Natural killer cell (primary cell): ENCODE results near the gene WDR11. TPM values are rescaled to one million over a fixed set of nuclear protein-coding genes. Genes with fewer than 3 reads are reported as not detected.

Experiments
- ATAC-seq, 3 donors: fragments of 150-1000 bp in 2 of 3; fragments of 200-7000 bp in 1 of 3; cut with Tn5 transposase; 1 replicate in 1 of 3; 2 replicates in 2 of 3; pipeline ENCODE4 v1.10.0; 2021; ENCODE audit warnings: mild to moderate bottlenecking in 2 of 3, moderate library complexity in 2 of 3
- DNase-seq, 2 donors: peaks; one replicate each; pipeline versions ENCODE4 v3.0.0 to v3.0.0-alpha.2; 2013 to 2021; ENCODE audit warnings: mixed read lengths in 1 of 2
- H3K27ac ChIP-seq: one replicate; pipeline ENCODE4 v1.5.1; 2013; ENCODE audit warnings: mild to moderate bottlenecking, low read length
- H3K27me3 ChIP-seq: one replicate; pipeline ENCODE4 v1.6.1; 2013; ENCODE audit warnings: low read length; ENCODE audit not compliant: control insufficient read depth, insufficient read depth
- H3K36me3 ChIP-seq: one replicate; pipeline ENCODE4 v1.6.1; 2013; ENCODE audit warnings: low read length; ENCODE audit not compliant: control insufficient read depth, insufficient read depth
- H3K4me1 ChIP-seq: one replicate; pipeline ENCODE4 v1.6.1; 2013; ENCODE audit warnings: low read length; ENCODE audit not compliant: control insufficient read depth, insufficient read depth
- H3K4me3 ChIP-seq: one replicate; pipeline ENCODE4 v1.5.1; 2013; ENCODE audit warnings: low read length
- H3K9me3 ChIP-seq: one replicate; pipeline ENCODE4 v1.6.1; 2013; ENCODE audit warnings: low read length; ENCODE audit not compliant: control insufficient read depth, insufficient read depth
- H3K27ac Mint-ChIP-seq, 2 donors: one replicate each; pipeline ENCODE4 v1.8.0; 2022; ENCODE audit warnings: mild to moderate bottlenecking in 2 of 2, mixed read lengths in 2 of 2, moderate library complexity in 1 of 2
- H3K27me3 Mint-ChIP-seq, 2 donors: one replicate each; pipeline ENCODE4 v1.8.0; 2022; ENCODE audit warnings: low read depth in 2 of 2, mixed read lengths in 2 of 2
- H3K36me3 Mint-ChIP-seq: one replicate; pipeline ENCODE4 v1.8.0; 2022; ENCODE audit warnings: mixed read lengths
- H3K4me1 Mint-ChIP-seq, 2 donors: one replicate each; pipeline ENCODE4 v1.8.0; 2022; ENCODE audit warnings: mixed read lengths in 2 of 2
- H3K4me3 Mint-ChIP-seq: one replicate; pipeline ENCODE4 v1.8.0; 2022; ENCODE audit warnings: mild to moderate bottlenecking, moderate library complexity, mixed read lengths
- H3K9me3 Mint-ChIP-seq, 2 donors: one replicate each; pipeline ENCODE4 v1.8.0; 2022; ENCODE audit warnings: mixed read lengths in 2 of 2
- WGBS: methylation state at CpG from one replicate; pipeline ENCODE4 v1.1.7; 2013; ENCODE audit warnings: missing lambda C conversion rate; ENCODE audit not compliant: insufficient coverage; 5-methylcytosine and 5-hydroxymethylcytosine counted together
- intact Hi-C: fragments of 100-400 bp; cut with micrococcal nuclease; formaldehyde crosslinking; loops from one replicate; pipeline ENCODE4 v1.14.2; 2022
- total RNA-seq, 4 donors: library from RNA; stranded (reverse); fragments of 120-200 nt in 1 of 4; gene quantifications; one replicate each; pipeline versions ENCODE4 v1.2.3 to v1.2.4, GENCODE V29; 2013 to 2022
- TF ChIP-seq, protein P1 (sequence below): fragments of 200-600 bp; IDR thresholded peaks from one replicate; pipeline ENCODE4 v1.8.0; 2022; ENCODE audit warnings: antibody characterized with exemption

Gene WDR11
- total RNA-seq, 3 donors from 2014 or later (not counting 1 experiment from before 2014, with no cell fraction given) = 70.8 to 88.3 (median 77.8) TPM

DNA sequence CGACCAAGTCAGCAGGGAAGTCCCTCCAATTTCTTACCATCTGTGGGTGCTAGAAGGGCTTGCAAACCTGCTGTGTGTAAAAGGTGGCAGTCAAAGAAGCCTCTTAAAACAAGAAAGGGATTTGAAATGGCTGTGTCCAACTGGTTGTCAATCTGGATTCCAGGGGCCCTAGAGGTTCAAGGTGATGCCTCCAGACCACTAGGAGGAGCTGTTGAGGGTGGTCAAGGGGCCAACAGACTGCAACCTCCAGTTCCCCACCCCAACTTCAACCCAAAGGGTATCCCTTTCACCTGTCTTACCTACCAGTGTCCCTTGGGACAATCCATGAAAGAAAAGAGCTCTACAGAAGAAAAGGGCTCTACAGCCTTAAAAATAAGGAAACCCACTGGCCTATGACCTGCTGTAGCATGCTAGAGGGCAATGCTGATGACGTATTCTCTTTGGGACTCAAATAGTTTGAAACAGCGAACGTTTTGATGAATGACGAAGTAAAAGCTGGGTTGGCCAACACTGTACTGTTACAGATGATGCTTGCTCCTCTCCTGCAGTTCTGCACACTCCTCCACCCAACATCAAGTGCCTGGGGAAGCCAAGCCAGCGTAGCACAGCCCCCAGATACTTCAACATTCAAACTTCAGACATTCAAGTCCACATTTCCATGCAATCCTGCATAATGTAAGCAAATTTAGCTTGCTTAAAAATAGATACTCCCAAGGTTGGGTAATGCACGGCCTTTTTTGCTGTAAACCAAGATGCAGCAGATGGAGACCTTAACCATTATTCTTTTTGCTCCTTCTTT is 45.9 kb upstream of the WDR11 start:
- Mint-ChIP-seq H3K9me3 (no peaks in the 10 kb centered on the region), H3K36me3 (no peaks in the 10 kb centered on the region), H3K27ac (no peak overlapping the region), H3K27me3 (peaks cover 2 to 27% of the 10 kb centered on the region in 2 donors), H3K4me1 (no peaks in the 10 kb centered on the region), H3K4me3 (no peak overlapping the region)
- WGBS = 81% methylated on average over 6 of the region's 7 CpGs
- TF ChIP-seq, protein P1, sequence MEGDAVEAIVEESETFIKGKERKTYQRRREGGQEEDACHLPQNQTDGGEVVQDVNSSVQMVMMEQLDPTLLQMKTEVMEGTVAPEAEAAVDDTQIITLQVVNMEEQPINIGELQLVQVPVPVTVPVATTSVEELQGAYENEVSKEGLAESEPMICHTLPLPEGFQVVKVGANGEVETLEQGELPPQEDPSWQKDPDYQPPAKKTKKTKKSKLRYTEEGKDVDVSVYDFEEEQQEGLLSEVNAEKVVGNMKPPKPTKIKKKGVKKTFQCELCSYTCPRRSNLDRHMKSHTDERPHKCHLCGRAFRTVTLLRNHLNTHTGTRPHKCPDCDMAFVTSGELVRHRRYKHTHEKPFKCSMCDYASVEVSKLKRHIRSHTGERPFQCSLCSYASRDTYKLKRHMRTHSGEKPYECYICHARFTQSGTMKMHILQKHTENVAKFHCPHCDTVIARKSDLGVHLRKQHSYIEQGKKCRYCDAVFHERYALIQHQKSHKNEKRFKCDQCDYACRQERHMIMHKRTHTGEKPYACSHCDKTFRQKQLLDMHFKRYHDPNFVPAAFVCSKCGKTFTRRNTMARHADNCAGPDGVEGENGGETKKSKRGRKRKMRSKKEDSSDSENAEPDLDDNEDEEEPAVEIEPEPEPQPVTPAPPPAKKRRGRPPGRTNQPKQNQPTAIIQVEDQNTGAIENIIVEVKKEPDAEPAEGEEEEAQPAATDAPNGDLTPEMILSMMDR = no peak
- Histone ChIP-seq H3K27me3 (no peaks in the 10 kb centered on the region), H3K27ac (no peak overlapping the region), H3K36me3 (no peaks in the 10 kb centered on the region), H3K4me3 (no peak overlapping the region), H3K4me1 (no peaks in the 10 kb centered on the region), H3K9me3 (no peaks in the 10 kb centered on the region)
- ATAC-seq = no peak
- DNase-seq = no peak
- intact Hi-C loops = no loop called here

DNA sequence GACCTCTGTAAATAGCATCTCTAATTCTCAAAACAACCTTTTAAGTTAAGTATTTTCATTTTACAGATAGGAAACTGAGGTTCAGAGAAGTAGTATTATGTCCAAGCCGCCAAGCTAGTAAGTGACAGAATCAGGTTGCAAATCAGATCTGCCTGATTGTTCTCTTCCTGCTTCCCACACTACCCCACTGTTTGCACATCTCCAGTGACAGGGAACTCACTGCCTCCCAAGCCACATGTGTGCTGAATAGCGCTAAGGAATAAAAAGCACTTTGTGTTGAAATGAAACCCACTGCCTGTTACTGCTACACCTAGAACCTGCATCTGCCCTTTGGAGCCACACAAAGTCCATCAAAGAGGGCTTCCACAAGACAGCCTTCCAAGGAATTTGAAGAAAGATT is 45.1 kb upstream of the WDR11 start:
- TF ChIP-seq, protein P1 = no peak

DNA sequence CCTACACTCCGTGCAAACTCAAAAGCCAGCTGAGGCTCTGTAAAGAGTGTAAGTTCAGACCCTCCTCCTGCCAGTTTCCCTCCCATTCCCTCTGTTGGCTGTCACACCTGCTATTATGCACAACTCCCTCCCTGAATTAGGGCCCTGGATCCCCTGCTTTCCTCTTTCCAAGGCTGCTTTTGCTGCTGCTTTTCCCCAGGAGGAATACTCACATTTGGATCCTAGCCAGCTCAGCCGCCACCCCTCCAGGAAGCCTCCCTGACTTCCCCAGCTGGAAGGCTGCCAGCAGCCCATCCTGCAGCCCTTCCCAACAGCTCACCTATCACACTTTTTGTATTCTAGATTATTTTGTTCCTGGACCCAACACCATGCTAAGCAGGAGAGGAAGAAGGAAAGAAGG is 40.9 kb upstream of the WDR11 start:
- no peaks in the 10 kb centered on the region for H3K9me3 Mint-ChIP-seq
- H3K27me3 Mint-ChIP-seq = peaks cover 13 to 51% of the 10 kb centered on the region in 2 donors
- H3K27me3 ChIP-seq = no peaks in the 10 kb centered on the region

More for the DNA sequence above, 45.1 kb upstream of the WDR11 start:
- H3K4me1 ChIP-seq = no peaks in the 10 kb centered on the region
- intact Hi-C loops = no loop called here
- no peaks in the 10 kb centered on the region for H3K4me1 Mint-ChIP-seq
- H3K36me3 Mint-ChIP-seq = no peaks in the 10 kb centered on the region
- H3K27me3 Mint-ChIP-seq = peaks cover 2 to 35% of the 10 kb centered on the region in 2 donors
- no peaks in the 10 kb centered on the region for H3K36me3 ChIP-seq
- no peaks in the 10 kb centered on the region for H3K9me3 ChIP-seq
- no peak overlapping the region for H3K27ac Mint-ChIP-seq
- no peaks in the 10 kb centered on the region for H3K27me3 ChIP-seq
- no peak overlapping the region for H3K4me3 Mint-ChIP-seq
- 97% methylated on average over 2 of the region's 2 CpGs for WGBS
- DNase-seq = no peak
- no peak for ATAC-seq
- no peaks in the 10 kb centered on the region for H3K9me3 Mint-ChIP-seq
- no peak overlapping the region for H3K4me3 ChIP-seq
- H3K27ac ChIP-seq = no peak overlapping the region

More for the DNA sequence above, 40.9 kb upstream of the WDR11 start:
- H3K27ac Mint-ChIP-seq = no peak overlapping the region
- intact Hi-C loops = no loop called here
- H3K4me1 Mint-ChIP-seq = no peaks in the 10 kb centered on the region
- Histone ChIP-seq H3K4me1 (no peaks in the 10 kb centered on the region), H3K9me3 (no peaks in the 10 kb centered on the region), H3K4me3 (no peak overlapping the region), H3K36me3 (no peaks in the 10 kb centered on the region), H3K27ac (no peak overlapping the region)
- ATAC-seq = no peak
- no peak overlapping the region for H3K4me3 Mint-ChIP-seq
- WGBS = 40% methylated on average over 2 of the region's 2 CpGs
- TF ChIP-seq, protein P1 = no peak
- no peak for DNase-seq
- H3K36me3 Mint-ChIP-seq = no peaks in the 10 kb centered on the region
